A549 (cell line): ENCODE results near the gene ST13. TPM values are rescaled to one million over a fixed set of nuclear protein-coding genes. Genes with fewer than 3 reads are reported as not detected.

Experiments used
- ATAC-seq, 2 experiments: fragments of 200-7000 bp in 1 of 2; fragments of >200 bp in 1 of 2; cut with Nextera tagmentation in 1 of 2; cut with Tn5 transposase in 1 of 2; 3 replicates each; pipeline versions ENCODE4 v1.8.0 to v1.9.1; 2018 to 2020; ENCODE audit warnings: mild to moderate bottlenecking in 1 of 2, moderate library complexity in 1 of 2
- CTCF ChIA-PET: fragments of 300-600 bp; sonication (Branson Sonifier 250); formaldehyde crosslinking; extraction: SDS; loops from one replicate; lab custom pipeline; 2021; ENCODE audit warnings: antibody characterized with exemption, inconsistent platforms; lab: Yijun Ruan, JAX
- POLR2A ChIA-PET: fragments of 350-600 bp; formaldehyde crosslinking; extraction: SDS; loops from one replicate; lab custom pipeline; 2021; ENCODE audit warnings: antibody characterized with exemption, inconsistent platforms; lab: Yijun Ruan, JAX
- DNase-seq, 2 experiments: peaks; one replicate each; pipeline versions ENCODE4 v3.0.0 to v3.0.0-alpha.2; 2011 to 2016; ENCODE audit warnings: low read depth in 1 of 2, low spot score in 1 of 2
- FAIRE-seq: peaks from 2 replicates; lab custom pipeline; 2011; peaks lifted over from hg19 to GRCh38; lab: Jason Lieb, UNC
- H3K27ac ChIP-seq, 2 experiments: fragments of >200 bp; sonication (Bioruptor Twin); formaldehyde crosslinking; 3 replicates each; pipeline ENCODE4 v1.5.1; 2016 to 2017
- H3K4me1 ChIP-seq: fragments of >200 bp; sonication (Bioruptor Twin); formaldehyde crosslinking; 3 replicates; pipeline ENCODE4 v1.6.1; 2016
- H3K4me2 ChIP-seq: fragments of >200 bp; sonication (Bioruptor Twin); formaldehyde crosslinking; 3 replicates; pipeline ENCODE4 v1.6.1; 2016
- H3K4me3 ChIP-seq: fragments of >200 bp; sonication (Bioruptor Twin); formaldehyde crosslinking; 3 replicates; pipeline ENCODE4 v1.5.1; 2016
- H3K9me3 ChIP-seq: fragments of >200 bp; sonication (Bioruptor Twin); formaldehyde crosslinking; 3 replicates; pipeline ENCODE4 v1.6.1; 2016
- CEBPB ChIP-seq, 2 experiments: fragments of >200 bp in 1 of 2; sonication (Bioruptor Twin) in 1 of 2; formaldehyde crosslinking in 1 of 2; IDR thresholded peaks; 2 replicates each; pipeline ENCODE4 v1.6.1; 2012 to 2016
- CHD2 ChIP-seq: fragments of 150-350 bp; IDR thresholded peaks from 2 replicates; pipeline ENCODE4 v1.6.1; 2014; ENCODE audit warnings: low read length; ENCODE audit not compliant: partially characterized antibody
- EHMT2 ChIP-seq: fragments of 200-600 bp; sonication (generic); IDR thresholded peaks from 2 replicates; pipeline ENCODE4 v1.6.1; 2016; ENCODE audit warnings: antibody characterized with exemption, low read depth, mild to moderate bottlenecking, moderate library complexity
- FOSB ChIP-seq: fragments of 250-450 bp; sonication (Bioruptor Pico); IDR thresholded peaks from 2 replicates; pipeline ENCODE4 v1.5.0; 2020; ENCODE audit warnings: mild to moderate bottlenecking, moderate library complexity
- FOSL2 ChIP-seq, 2 experiments: fragments of 450-650 bp in 1 of 2; fragments of >200 bp in 1 of 2; sonication (Bioruptor Twin) in 1 of 2; formaldehyde crosslinking; IDR thresholded peaks; 2 replicates each; pipeline versions ENCODE4 v1.5.0 to v1.6.1; 2016 to 2020; ENCODE audit warnings: mild to moderate bottlenecking in 1 of 2, moderate library complexity in 1 of 2
- HOXA7 ChIP-seq: fragments of 250-450 bp; sonication (Bioruptor Pico); IDR thresholded peaks from 2 replicates; pipeline ENCODE4 v1.5.0; 2020; ENCODE audit warnings: mild to moderate bottlenecking, moderate library complexity
- HOXB13 ChIP-seq: fragments of 250-450 bp; sonication (Bioruptor Pico); IDR thresholded peaks from 2 replicates; pipeline ENCODE4 v1.5.0; 2020; ENCODE audit warnings: low read depth, mild to moderate bottlenecking, moderate library complexity
- KDM5A ChIP-seq: fragments of 200-600 bp; sonication (generic); IDR thresholded peaks from 2 replicates; pipeline ENCODE4 v1.6.1; 2016; ENCODE audit warnings: antibody characterized with exemption, mild to moderate bottlenecking
- PHF8 ChIP-seq: fragments of 200-600 bp; sonication (generic); IDR thresholded peaks from 2 replicates; pipeline ENCODE4 v1.6.1; 2016; ENCODE audit warnings: low read depth, mild to moderate bottlenecking, antibody characterized with exemption, moderate library complexity, borderline replicate concordance
- POLR2A ChIP-seq: IDR thresholded peaks from 2 replicates; pipeline ENCODE4 v1.6.1; 2012; ENCODE audit warnings: mild to moderate bottlenecking, low read length
- POLR2AphosphoS2 ChIP-seq: conservative IDR thresholded peaks from 2 replicates; pipeline ENCODE4 v1.6.1; 2012; ENCODE audit warnings: low read length, improper control_type of control experiment, inconsistent platforms
- RNF2 ChIP-seq: fragments of 200-600 bp; sonication (generic); IDR thresholded peaks from 2 replicates; pipeline ENCODE4 v1.6.1; 2016; ENCODE audit warnings: low read depth, mild to moderate bottlenecking, antibody characterized with exemption, moderate library complexity, borderline replicate concordance
- SREBF2 ChIP-seq: fragments of 450-650 bp; IDR thresholded peaks from 2 replicates; pipeline ENCODE4 v1.6.1; 2014; ENCODE audit warnings: mild to moderate bottlenecking, moderate library complexity
- ZNF302 ChIP-seq: fragments of 250-450 bp; sonication (Bioruptor Pico); IDR thresholded peaks from 2 replicates; pipeline ENCODE4 v1.9.0; 2021; ENCODE audit warnings: inconsistent platforms, mild to moderate bottlenecking, moderate library complexity
- ZSCAN20 ChIP-seq: fragments of 250-450 bp; sonication (Bioruptor Pico); IDR thresholded peaks from 2 replicates; pipeline ENCODE4 v1.8.0; 2022; ENCODE audit warnings: mild to moderate bottlenecking, moderate library complexity
- WGBS: methylation state at CpG from one replicate; pipeline ENCODE4 v1.1.6; 2017; ENCODE audit errors: missing lambda C conversion rate; 5-methylcytosine and 5-hydroxymethylcytosine counted together
- polyA plus RNA-seq, 4 experiments: library from polyadenylated mRNA; depleted of rRNA in 3 of 4; stranded (reverse); fragments of >200 nt; fragmentation: RNase III in 1 of 4; extraction: RNeasy Plus Mini Kit Qiagen cat#74134 plus additional on column Dnase treatment in 1 of 4; gene quantifications; 2 replicates in 3 of 4; 3 replicates in 1 of 4; pipeline ENCODE4 v1.2.3, GENCODE V29; 2011 to 2017
- TF ChIP-seq, protein P1 (sequence below): fragments of >200 bp; sonication (Bioruptor Twin); formaldehyde crosslinking; IDR thresholded peaks from 3 replicates; pipeline ENCODE4 v1.6.1; 2016
- TF ChIP-seq, protein P2 (sequence below): IDR thresholded peaks from 2 replicates; pipeline ENCODE4 v1.6.1; 2012
- TF ChIP-seq, protein P3 (sequence below): fragments of 150-350 bp; IDR thresholded peaks from 2 replicates; pipeline ENCODE4 v1.6.1; 2014; ENCODE audit warnings: low read depth, mild to moderate bottlenecking, low read length
- TF ChIP-seq, protein P4 (sequence below): IDR thresholded peaks from 2 replicates; pipeline ENCODE4 v1.6.1; 2012; ENCODE audit warnings: low read depth, borderline replicate concordance
- TF ChIP-seq, protein P5 (sequence below): fragments of >200 bp; sonication (Bioruptor Twin); formaldehyde crosslinking; IDR thresholded peaks from 2 replicates; pipeline ENCODE4 v1.6.1; 2016

ST13 gene
- polyA plus RNA-seq, 2 of the 4 experiments (the other 2 are of a cell fraction): 181 to 227 TPM

DNA sequence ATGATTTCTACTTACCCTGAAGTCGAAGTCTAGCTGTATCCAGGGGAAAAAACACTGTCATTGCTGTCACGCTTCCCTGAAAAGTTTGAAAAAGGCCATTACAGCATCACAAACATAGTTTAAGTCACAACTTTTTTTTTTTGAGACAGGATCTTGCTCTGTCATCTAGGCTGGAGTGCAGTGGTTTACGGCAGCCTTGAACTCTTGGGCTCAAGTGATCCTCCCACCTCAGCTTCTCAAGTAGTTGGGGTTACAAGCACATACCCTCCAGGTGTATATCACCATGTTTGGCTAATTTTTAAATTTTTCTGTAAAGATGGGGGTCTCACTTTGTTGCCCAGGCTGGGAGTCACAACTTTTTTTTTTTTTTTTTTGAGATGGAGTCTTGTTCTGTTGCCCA lies 57.4 kb downstream of the ST13 start:
- no peak overlapping the region for H3K4me2 ChIP-seq
- H3K4me3 ChIP-seq: no peak overlapping the region
- POLR2A ChIA-PET: no interaction called here
- CTCF ChIA-PET: interaction anchor here (0.6 to 0.7 kb wide), 3 partner anchors 10 to 241 kb away, joined by 3 to 4 read pairs (median 4); no protein-coding TSS in a partner anchor
- no peak for TF ChIP-seq SREBF2
- TF ChIP-seq, protein P1, sequence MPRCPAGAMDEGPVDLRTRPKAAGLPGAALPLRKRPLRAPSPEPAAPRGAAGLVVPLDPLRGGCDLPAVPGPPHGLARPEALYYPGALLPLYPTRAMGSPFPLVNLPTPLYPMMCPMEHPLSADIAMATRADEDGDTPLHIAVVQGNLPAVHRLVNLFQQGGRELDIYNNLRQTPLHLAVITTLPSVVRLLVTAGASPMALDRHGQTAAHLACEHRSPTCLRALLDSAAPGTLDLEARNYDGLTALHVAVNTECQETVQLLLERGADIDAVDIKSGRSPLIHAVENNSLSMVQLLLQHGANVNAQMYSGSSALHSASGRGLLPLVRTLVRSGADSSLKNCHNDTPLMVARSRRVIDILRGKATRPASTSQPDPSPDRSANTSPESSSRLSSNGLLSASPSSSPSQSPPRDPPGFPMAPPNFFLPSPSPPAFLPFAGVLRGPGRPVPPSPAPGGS: no peak
- TF ChIP-seq PHF8: no peak
- TF ChIP-seq, protein P2, sequence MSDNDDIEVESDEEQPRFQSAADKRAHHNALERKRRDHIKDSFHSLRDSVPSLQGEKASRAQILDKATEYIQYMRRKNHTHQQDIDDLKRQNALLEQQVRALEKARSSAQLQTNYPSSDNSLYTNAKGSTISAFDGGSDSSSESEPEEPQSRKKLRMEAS: no peak
- TF ChIP-seq, protein P3, sequence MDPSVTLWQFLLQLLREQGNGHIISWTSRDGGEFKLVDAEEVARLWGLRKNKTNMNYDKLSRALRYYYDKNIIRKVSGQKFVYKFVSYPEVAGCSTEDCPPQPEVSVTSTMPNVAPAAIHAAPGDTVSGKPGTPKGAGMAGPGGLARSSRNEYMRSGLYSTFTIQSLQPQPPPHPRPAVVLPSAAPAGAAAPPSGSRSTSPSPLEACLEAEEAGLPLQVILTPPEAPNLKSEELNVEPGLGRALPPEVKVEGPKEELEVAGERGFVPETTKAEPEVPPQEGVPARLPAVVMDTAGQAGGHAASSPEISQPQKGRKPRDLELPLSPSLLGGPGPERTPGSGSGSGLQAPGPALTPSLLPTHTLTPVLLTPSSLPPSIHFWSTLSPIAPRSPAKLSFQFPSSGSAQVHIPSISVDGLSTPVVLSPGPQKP: no peak
- no peak for TF ChIP-seq HOXA7 (CRISPR knock-in tag)
- no peak for FAIRE-seq
- H3K9me3 ChIP-seq: no peaks in the 10 kb centered on the region
- 0 out of 3 replicates have a peak, but pooled peaks cover 5% of the 10 kb centered on the region for H3K4me1 ChIP-seq
- no peak for ATAC-seq
- DNase-seq: no peak
- H3K27ac ChIP-seq: no peak overlapping the region
- 95% methylated on average over 3 of the region's 3 CpGs for WGBS

DNA sequence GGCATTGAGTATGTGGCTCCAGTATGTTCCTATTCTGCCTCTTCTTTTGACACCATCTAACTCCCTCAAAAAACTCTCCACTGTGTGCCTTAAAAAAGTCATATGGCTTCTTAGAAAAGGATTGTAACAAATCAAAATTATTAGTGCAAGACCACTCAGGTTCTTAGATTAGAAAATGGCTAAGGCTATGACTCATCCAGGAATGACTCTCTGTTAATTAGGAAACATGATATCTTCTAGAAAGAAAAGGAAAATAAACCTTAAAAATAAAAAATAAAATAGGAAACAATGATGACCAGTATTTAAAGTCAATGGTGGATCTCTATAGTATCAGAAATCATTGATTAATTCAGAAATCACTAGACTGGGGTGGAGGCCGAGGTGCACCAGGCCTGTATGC lies 59.0 kb downstream of the ST13 start:
- ChIA-PET POLR2A (no interaction called here), CTCF (interaction anchor here (0.6 kb wide), 1 partner anchor 115 kb away, joined by 4 read pairs; no protein-coding TSS in a partner anchor)
- no peak overlapping the region for H3K27ac ChIP-seq
- FAIRE-seq (no peak), DNase-seq (no peak), ATAC-seq (no peak)
- 95% methylated on average over 1 of the region's 1 CpG for WGBS
- H3K4me1 ChIP-seq: 0 out of 3 replicates have a peak, but pooled peaks cover 5% of the 10 kb centered on the region
- H3K4me2 ChIP-seq: no peak overlapping the region
- no peaks in the 10 kb centered on the region for H3K9me3 ChIP-seq
- H3K4me3 ChIP-seq: no peak overlapping the region
- no peak for TF ChIP-seq POLR2AphosphoS2
- TF ChIP-seq FOSL2 (IDR thresholded peaks at IDR 0.05): no peak
- TF ChIP-seq FOSL2 (CRISPR knock-in tag; IDR thresholded peaks at IDR 0.05): peak; percentile 28; the same call in 1 of the 2 replicates

DNA sequence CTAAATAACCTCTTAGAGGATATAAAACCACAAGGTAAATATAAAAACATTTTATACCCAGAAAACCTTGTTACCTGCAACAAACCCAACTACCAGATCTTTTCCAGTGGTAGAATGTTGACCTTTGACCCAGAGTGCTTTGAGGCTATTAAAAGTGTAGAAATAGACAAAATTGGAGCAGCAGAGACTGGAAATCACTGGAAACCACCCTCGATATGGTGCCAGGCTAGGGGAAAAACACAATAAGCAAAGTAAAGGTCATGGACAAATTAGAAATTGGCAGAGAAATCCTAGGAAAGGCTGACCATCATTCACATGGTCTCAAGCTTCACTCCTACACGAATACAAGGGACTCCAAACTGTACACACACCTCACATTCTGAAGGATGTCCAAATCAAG lies 64.0 kb downstream of the ST13 start:
- Histone ChIP-seq H3K4me1 (no peaks in the 10 kb centered on the region), H3K4me3 (no peak overlapping the region), H3K9me3 (no peaks in the 10 kb centered on the region), H3K27ac (no peak overlapping the region), H3K4me2 (no peak overlapping the region)
- DNase-seq: no peak
- WGBS: 78% methylated on average over 2 of the region's 2 CpGs
- FAIRE-seq: no peak
- no peak for ATAC-seq
- TF ChIP-seq POLR2A (no peak), ZSCAN20 (CRISPR knock-in tag) (no peak), ZNF302 (CRISPR knock-in tag) (no peak), SREBF2 (no peak), CEBPB (IDR thresholded peaks at IDR 0.05) (no peak), HOXB13 (CRISPR knock-in tag) (no peak), HOXA7 (CRISPR knock-in tag) (no peak), KDM5A (no peak), POLR2AphosphoS2 (no peak), CHD2 (no peak), EHMT2 (no peak), RNF2 (no peak), FOSB (CRISPR knock-in tag) (no peak)
- TF ChIP-seq, protein P2: no peak
- TF ChIP-seq, protein P4, sequence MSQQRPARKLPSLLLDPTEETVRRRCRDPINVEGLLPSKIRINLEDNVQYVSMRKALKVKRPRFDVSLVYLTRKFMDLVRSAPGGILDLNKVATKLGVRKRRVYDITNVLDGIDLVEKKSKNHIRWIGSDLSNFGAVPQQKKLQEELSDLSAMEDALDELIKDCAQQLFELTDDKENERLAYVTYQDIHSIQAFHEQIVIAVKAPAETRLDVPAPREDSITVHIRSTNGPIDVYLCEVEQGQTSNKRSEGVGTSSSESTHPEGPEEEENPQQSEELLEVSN: no peak
- TF ChIP-seq, protein P5, sequence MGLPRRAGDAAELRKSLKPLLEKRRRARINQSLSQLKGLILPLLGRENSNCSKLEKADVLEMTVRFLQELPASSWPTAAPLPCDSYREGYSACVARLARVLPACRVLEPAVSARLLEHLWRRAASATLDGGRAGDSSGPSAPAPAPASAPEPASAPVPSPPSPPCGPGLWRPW: no peak
- POLR2A ChIA-PET: no interaction called here
- CTCF ChIA-PET: no interaction called here
